Measurements from ENCODE around the gene NFIL3. TPM values are rescaled to one million over a fixed set of nuclear protein-coding genes. Genes with fewer than 3 reads are reported as not detected.
"Not testable (repeated sequence)": the region's sequence is repeated elsewhere in the genome, so short reads cannot be mapped to it uniquely, and the experiment has no call there.

The NFIL3 gene
- total RNA-seq, 2 donors from 2014 or later = 28.7 to 79.7 TPM

GRCh38 chr9:91376239-91376638 lies 47.4 kb downstream of the NFIL3 start:
- DNase-seq (ENCODE audit: low spot score) = no peak
- H3K4me3 Mint-ChIP-seq = peak overlapping the region; percentile 45
- H3K27ac Mint-ChIP-seq = peak overlapping the region; percentile 37 to 91
- H3K27me3 Mint-ChIP-seq = no peaks in the 10 kb centered on the region
- peaks cover 6% of the 10 kb centered on the region for H3K36me3 Mint-ChIP-seq
- H3K4me1 Mint-ChIP-seq (ENCODE audit: low read depth in 2 of 2) = peaks cover 28 to 36% of the 10 kb centered on the region in 2 donors
- peak; percentile 90 for ATAC-seq
- H3K9me3 Mint-ChIP-seq = peaks cover 3% of the 10 kb centered on the region

GRCh38 chr9:91374939-91375338 lies 48.7 kb downstream of the NFIL3 start:
- H3K9me3 Mint-ChIP-seq = peaks cover 3% of the 10 kb centered on the region
- peaks cover 28 to 36% of the 10 kb centered on the region in 2 donors for H3K4me1 Mint-ChIP-seq (ENCODE audit: low read depth in 2 of 2)
- no peak overlapping the region for H3K4me3 Mint-ChIP-seq
- H3K27ac Mint-ChIP-seq = peak overlapping the region; percentile 36 to 69
- no peak for ATAC-seq
- H3K36me3 Mint-ChIP-seq = peaks cover 6% of the 10 kb centered on the region
- no peaks in the 10 kb centered on the region for H3K27me3 Mint-ChIP-seq
- DNase-seq (ENCODE audit: low spot score) = no peak

- Mint-ChIP-seq H3K27me3 (peaks cover 4 to 5% of the 10 kb centered on the region in 2 donors), H3K9me3 (no peaks in the 10 kb centered on the region), H3K36me3 (no peaks in the 10 kb centered on the region), H3K27ac (no peak overlapping the region), H3K4me3 (no peak overlapping the region), H3K4me1 (ENCODE audit: low read depth in 2 of 2) (peaks cover 13 to 19% of the 10 kb centered on the region in 2 donors)
- ATAC-seq = no peak
- DNase-seq (ENCODE audit: low spot score) = no peak
Observed at GRCh38 chr9:91371894-91372293, 51.7 kb downstream of the NFIL3 start.

GRCh38 chr9:91370006-91370405 lies 53.6 kb downstream of the NFIL3 start:
- not testable (repeated sequence) for DNase-seq (ENCODE audit: low spot score); H3K27ac Mint-ChIP-seq; H3K9me3 Mint-ChIP-seq; ATAC-seq; H3K4me3 Mint-ChIP-seq; H3K4me1 Mint-ChIP-seq (ENCODE audit: low read depth in 2 of 2); H3K36me3 Mint-ChIP-seq; H3K27me3 Mint-ChIP-seq

GRCh38 chr9:91364702-91365101 lies 58.9 kb downstream of the NFIL3 start:
- Mint-ChIP-seq H3K27ac (no peak overlapping the region), H3K27me3 (peaks cover 4 to 5% of the 10 kb centered on the region in 2 donors), H3K36me3 (no peaks in the 10 kb centered on the region), H3K9me3 (no peaks in the 10 kb centered on the region), H3K4me3 (no peak overlapping the region), H3K4me1 (ENCODE audit: low read depth in 2 of 2) (peaks cover 20 to 26% of the 10 kb centered on the region in 2 donors)
- ATAC-seq (no peak), DNase-seq (ENCODE audit: low spot score) (no peak)

- ATAC-seq = no peak
- Mint-ChIP-seq H3K9me3 (no peaks in the 10 kb centered on the region), H3K4me1 (ENCODE audit: low read depth in 2 of 2) (peaks cover 27 to 33% of the 10 kb centered on the region in 2 donors), H3K27me3 (peaks cover 4 to 5% of the 10 kb centered on the region in 2 donors), H3K4me3 (no peak overlapping the region), H3K36me3 (no peaks in the 10 kb centered on the region), H3K27ac (no peak overlapping the region)
- no peak for DNase-seq (ENCODE audit: low spot score)
Observed at GRCh38 chr9:91364005-91364404, 59.6 kb downstream of the NFIL3 start.

GRCh38 chr9:91362051-91362611 lies 61.5 kb downstream of the NFIL3 start:
- Mint-ChIP-seq H3K27me3 (no peaks in the 10 kb centered on the region), H3K36me3 (no peaks in the 10 kb centered on the region), H3K9me3 (no peaks in the 10 kb centered on the region), H3K4me1 (ENCODE audit: low read depth in 2 of 2) (peaks cover 44 to 48% of the 10 kb centered on the region in 2 donors), H3K4me3 (peak overlapping the region; percentile 89), H3K27ac (peak overlapping the region; percentile 80 to 88)
- ATAC-seq = no peak
- DNase-seq (ENCODE audit: low spot score) = no peak

GRCh38 chr9:91361291-91362050 lies 62.2 kb downstream of the NFIL3 start, which contains the start of gene AUH:
AUH (minus strand) TSS chr9:91361918; CDS start chr9:91361889, 29 bp downstream.
- Mint-ChIP-seq H3K27me3 (no peaks in the 10 kb centered on the region), H3K36me3 (peaks cover 6% of the 10 kb centered on the region), H3K27ac (peak within 1 kb of the TSS; percentile 80 to 92), H3K4me1 (ENCODE audit: low read depth in 2 of 2) (peaks cover 49 to 50% of the 10 kb centered on the region in 2 donors), H3K4me3 (peak within 1 kb of the TSS; percentile 89), H3K9me3 (no peaks in the 10 kb centered on the region)
- ATAC-seq (peak; percentile 92 to 97), DNase-seq (ENCODE audit: low spot score) (peak; percentile 93)

GRCh38 chr9:91360551-91361290 lies 62.9 kb downstream of the NFIL3 start:
- DNase-seq (ENCODE audit: low spot score) = no peak
- no peaks in the 10 kb centered on the region for H3K27me3 Mint-ChIP-seq
- H3K36me3 Mint-ChIP-seq = peaks cover 11% of the 10 kb centered on the region
- H3K9me3 Mint-ChIP-seq = no peaks in the 10 kb centered on the region
- H3K27ac Mint-ChIP-seq = peak overlapping the region; percentile 80 to 92
- peaks cover 50 to 54% of the 10 kb centered on the region in 2 donors for H3K4me1 Mint-ChIP-seq (ENCODE audit: low read depth in 2 of 2)
- no peak for ATAC-seq
- peak overlapping the region; percentile 89 for H3K4me3 Mint-ChIP-seq

GRCh38 chr9:91359734-91360470 lies 63.7 kb downstream of the NFIL3 start:
- no peak for DNase-seq (ENCODE audit: low spot score)
- Mint-ChIP-seq H3K9me3 (no peaks in the 10 kb centered on the region), H3K4me3 (peak overlapping the region; percentile 89), H3K36me3 (peaks cover 11% of the 10 kb centered on the region), H3K4me1 (ENCODE audit: low read depth in 2 of 2) (peaks cover 50 to 54% of the 10 kb centered on the region in 2 donors), H3K27me3 (no peaks in the 10 kb centered on the region), H3K27ac (peak overlapping the region; percentile 80 to 92)
- ATAC-seq = no peak

GRCh38 chr9:91359083-91359482 lies 64.5 kb downstream of the NFIL3 start:
- H3K4me3 Mint-ChIP-seq = peak overlapping the region; percentile 89
- H3K9me3 Mint-ChIP-seq = no peaks in the 10 kb centered on the region
- peak overlapping the region; percentile 80 to 92 for H3K27ac Mint-ChIP-seq
- peaks cover 50 to 59% of the 10 kb centered on the region in 2 donors for H3K4me1 Mint-ChIP-seq (ENCODE audit: low read depth in 2 of 2)
- DNase-seq (ENCODE audit: low spot score) (no peak), ATAC-seq (peak; percentile 60 to 65)
- H3K36me3 Mint-ChIP-seq = peaks cover 16% of the 10 kb centered on the region
- no peaks in the 10 kb centered on the region for H3K27me3 Mint-ChIP-seq
